GM12878 (cell line): ENCODE measurements around the gene OSBPL5. TPM values are rescaled to one million over a fixed set of nuclear protein-coding genes. Genes with fewer than 3 reads are reported as not detected.

ENCODE experiments used
- ATAC-seq: fragments of 200-7000 bp; cut with Tn5 transposase; 3 replicates; pipeline ENCODE4 v1.9.1; 2020; ENCODE audit warnings: mild to moderate bottlenecking, moderate library complexity
- BruUV-seq: library from RNA; stranded (reverse); fragments of 400-500 nt; replicated peaks from 2 replicates; lab custom pipeline; 2021; lab: Mats Ljungman, UMichigan
- CTCF ChIA-PET: fragments of 300-600 bp; sonication (Branson Sonifier 250); formaldehyde crosslinking; extraction: SDS; loops from one replicate; lab custom pipeline; 2021; ENCODE audit warnings: inconsistent platforms; lab: Yijun Ruan, JAX
- POLR2A ChIA-PET: fragments of 350-600 bp; formaldehyde crosslinking; extraction: SDS; loops from one replicate; lab custom pipeline; 2021; ENCODE audit warnings: inconsistent platforms; lab: Charles Lee
- RAD21 ChIA-PET: fragments of 300-600 bp; sonication (Branson Sonifier 250); formaldehyde crosslinking; loops from one replicate; lab custom pipeline; 2023; ENCODE audit warnings: antibody characterized with exemption; ENCODE audit not compliant: unreplicated experiment; lab: Charles Lee
- SMC1A ChIA-PET: fragments of 300-600 bp; sonication (Branson Sonifier 250); formaldehyde crosslinking; loops from one replicate; lab custom pipeline; 2023; ENCODE audit not compliant: unreplicated experiment, uncharacterized antibody; lab: Charles Lee
- DNase-seq: peaks from one replicate; pipeline ENCODE4 v3.0.0-alpha.2; 2011; ENCODE audit warnings: low read depth, low spot score
- FAIRE-seq: peaks from 3 replicates; lab custom pipeline; 2011; peaks lifted over from hg19 to GRCh38; lab: Jason Lieb, UNC
- H2AFZ ChIP-seq: 2 replicates; pipeline ENCODE4 v1.6.0; 2011; ENCODE audit warnings: low read depth, low read length, control low read depth; ENCODE audit not compliant: control insufficient read depth
- H3K27ac ChIP-seq: 2 replicates; pipeline ENCODE4 v1.5.1; 2011; ENCODE audit warnings: control low read depth; ENCODE audit not compliant: control insufficient read depth, insufficient read depth
- H3K27me3 ChIP-seq, 2 experiments: replicated peaks in 1 of 2; 2 replicates each; pipeline versions ENCODE4 v1.6.0 to v1.6.1; 2011; ENCODE audit warnings: low read length in 1 of 2; ENCODE audit not compliant: control insufficient read depth in 2 of 2, insufficient read depth in 2 of 2
- H3K36me3 ChIP-seq, 2 experiments: 2 replicates each; pipeline ENCODE4 v1.5.1; 2011; ENCODE audit warnings: low read length in 1 of 2; ENCODE audit not compliant: control insufficient read depth in 2 of 2, insufficient read depth in 2 of 2
- H3K4me1 ChIP-seq: 2 replicates; pipeline ENCODE4 v1.6.1; 2011; ENCODE audit warnings: mild to moderate bottlenecking, low read length, moderate library complexity, mixed read lengths; ENCODE audit not compliant: control insufficient read depth, insufficient read depth
- H3K4me2 ChIP-seq: 2 replicates; pipeline ENCODE4 v1.6.0; 2011; ENCODE audit warnings: control low read depth; ENCODE audit not compliant: control insufficient read depth, insufficient read depth
- H3K4me3 ChIP-seq: fragments of 200-600 bp; sonication (generic); 2 replicates; pipeline ENCODE4 v1.5.1; 2016
- H3K79me2 ChIP-seq: 2 replicates; pipeline ENCODE4 v1.6.0; 2011; ENCODE audit warnings: low read length; ENCODE audit not compliant: control insufficient read depth, insufficient read depth
- H3K9ac ChIP-seq: 2 replicates; pipeline ENCODE4 v1.8.0; 2011; ENCODE audit warnings: low read length, control low read depth, mixed read lengths; ENCODE audit not compliant: control insufficient read depth, insufficient read depth
- H3K9me3 ChIP-seq: replicated peaks from 3 replicates; pipeline ENCODE4 v1.5.1; 2011; ENCODE audit warnings: mild to moderate bottlenecking, low read length; ENCODE audit not compliant: control insufficient read depth, insufficient read depth
- H4K20me1 ChIP-seq: 2 replicates; pipeline ENCODE4 v1.6.0; 2011; ENCODE audit not compliant: control insufficient read depth, insufficient read depth
- BCL3 ChIP-seq: IDR thresholded peaks from 2 replicates; pipeline ENCODE4 v1.6.1; 2011; ENCODE audit warnings: borderline replicate concordance, low read depth, mild to moderate bottlenecking, moderate library complexity, low read length; ENCODE audit not compliant: insufficient read depth, poor library complexity, severe bottlenecking
- EGR1 ChIP-seq, 2 experiments: IDR thresholded peaks; 1 replicate in 1 of 2; 2 replicates in 1 of 2; pipeline ENCODE4 v1.6.1; 2011 to 2012; ENCODE audit warnings: low read depth in 2 of 2, low read length in 2 of 2, borderline replicate concordance in 1 of 2, mild to moderate bottlenecking in 1 of 2, moderate library complexity in 1 of 2
- FOXK2 ChIP-seq: fragments of 450-650 bp; IDR thresholded peaks from 2 replicates; pipeline ENCODE4 v1.6.1; 2017; ENCODE audit warnings: mild to moderate bottlenecking, moderate library complexity
- JUNB ChIP-seq: IDR thresholded peaks from 2 replicates; pipeline ENCODE4 v1.6.1; 2016; ENCODE audit warnings: antibody characterized with exemption, mild to moderate bottlenecking
- RUNX3 ChIP-seq: IDR thresholded peaks from 2 replicates; pipeline ENCODE4 v1.6.1; 2012; ENCODE audit warnings: low read length, inconsistent platforms
- SKIL ChIP-seq: fragments of 450-650 bp; IDR thresholded peaks from 2 replicates; pipeline ENCODE4 v1.6.1; 2017; ENCODE audit warnings: mild to moderate bottlenecking, low read depth, inconsistent platforms; ENCODE audit not compliant: poor library complexity, severe bottlenecking
- TARDBP ChIP-seq: IDR thresholded peaks from 2 replicates; pipeline ENCODE4 v1.6.1; 2016; ENCODE audit warnings: borderline replicate concordance
- TCF12 ChIP-seq: IDR thresholded peaks from 2 replicates; pipeline ENCODE4 v1.6.1; 2011; ENCODE audit warnings: low read depth, mild to moderate bottlenecking, low read length
- whole genome bisulfite sequencing: methylation state at CpG from one replicate; pipeline ENCODE4 v1.1.6; 2016; ENCODE audit warnings: low lambda C conversion rate; ENCODE audit not compliant: insufficient replicate concordance, insufficient coverage; ENCODE audit errors: missing lambda C conversion rate; 5-methylcytosine and 5-hydroxymethylcytosine counted together
- in situ Hi-C: fragments of 300-500 bp; cut with MboI; formaldehyde crosslinking; loops from 9 replicates; pipeline ENCODE4 v1.14.3; 2018; ENCODE audit warnings: mixed read lengths
- intact Hi-C: fragments of 100-400 bp; cut with micrococcal nuclease; formaldehyde crosslinking; loops from one replicate; pipeline ENCODE4 v1.14.2; 2022; ENCODE audit not compliant: unreplicated experiment
- polyA plus RNA-seq, 11 experiments: library from polyadenylated mRNA; depleted of rRNA in 4 of 11; unstranded in 6 of 11; stranded (reverse) in 5 of 11; fragments of >200 nt; fragmentation: Nextera tagmentation in 4 of 11; fragmentation: Illumina TruSeq in 1 of 11; extraction: Ambion mirVana in 4 of 11; extraction: Trizol in 1 of 11; gene quantifications; 1 replicate in 1 of 11; 2 replicates in 10 of 11; pipeline versions ENCODE4 v1.2.1 to v1.2.3, GENCODE V29; 2011 to 2016; ENCODE audit warnings: inconsistent platforms in 2 of 11, missing spikeins in 2 of 11, low read depth in 1 of 11
- total RNA-seq, 4 experiments: library from RNA; depleted of rRNA in 3 of 4; stranded (reverse); fragments of >200 nt in 3 of 4; fragmentation: Illumina TruSeq in 1 of 4; extraction: Trizol in 1 of 4; gene quantifications; 2 replicates each; pipeline versions ENCODE4 v1.2.1 to v1.2.3, GENCODE V29; 2013 to 2021

The OSBPL5 gene
- total and polyA plus RNA-seq, 10 of the 15 experiments (the other 5 are each of a cell fraction or from before 2014, with no cell fraction given), result not detected

- POLR2A ChIA-PET, result no interaction called here
Observed at GRCh38 chr11:3131330-3131941, 33.7 kb downstream of the OSBPL5 start.

More at GRCh38 chr11:3131330-3131941, 33.7 kb downstream of the OSBPL5 start:
- no peaks in the 10 kb centered on the region for H3K9me3 ChIP-seq
- FAIRE-seq (no peak), DNase-seq (no peak), ATAC-seq (no peak)
- H3K9ac ChIP-seq, result no peak overlapping the region
- no peak overlapping the region for H3K27ac ChIP-seq
- no peak overlapping the region for H3K4me2 ChIP-seq
- BruUV-seq, result no TSS peak
- no peaks in the 10 kb centered on the region for H3K27me3 ChIP-seq
- TF ChIP-seq BCL3, result no peak
- TF ChIP-seq SKIL, result no peak
- TF ChIP-seq EGR1 (IDR thresholded peaks at IDR 0.05; ENCODE audit: borderline replicate concordance in 1 of 2, low read depth in 2 of 2, low read length in 2 of 2), result no peak
- TF ChIP-seq JUNB, result no peak
- no peak for TF ChIP-seq RUNX3
- no peak for TF ChIP-seq TCF12
- no peak for TF ChIP-seq TARDBP
- no peak for TF ChIP-seq FOXK2
- H3K79me2 ChIP-seq, result no peaks in the 10 kb centered on the region
- SMC1A ChIA-PET, result no interaction called here
- RAD21 ChIA-PET, result no interaction called here
- no peaks in the 10 kb centered on the region for H3K36me3 ChIP-seq
- no peak overlapping the region for H2AFZ ChIP-seq
- whole genome bisulfite sequencing, result 10% methylated on average over 2 of the region's 2 CpGs
- CTCF ChIA-PET, result interaction anchor here (1.0 kb wide), 1 partner anchor 14 kb away, joined by 3 read pairs; no protein-coding TSS in a partner anchor
- in situ Hi-C loops, result no loop called here
- intact Hi-C loops, result no loop called here
- no peaks in the 10 kb centered on the region for H4K20me1 ChIP-seq
- H3K4me1 ChIP-seq, result no peaks in the 10 kb centered on the region
- no peak overlapping the region for H3K4me3 ChIP-seq
